SK-N-SH (cell line): ENCODE data around the gene UBD.

Source experiments
- EP300 ChIP-seq, 2 experiments: IDR thresholded peaks; 2 replicates each; pipeline versions ENCODE4 v1.4.0 to v1.6.1; 2012; ENCODE audit warnings: borderline replicate concordance in 1 of 2, low read depth in 1 of 2, low read length in 1 of 2
- JUND ChIP-seq: IDR thresholded peaks from 2 replicates; pipeline ENCODE4 v1.4.0; 2012
- POLR2AphosphoS5 ChIP-seq: IDR thresholded peaks from 2 replicates; pipeline ENCODE4 v1.6.1; 2012; ENCODE audit warnings: low read depth, low read length
- RAD21 ChIP-seq: IDR thresholded peaks from 2 replicates; pipeline ENCODE4 v1.6.1; 2012; ENCODE audit warnings: mild to moderate bottlenecking, low read length
- RXRA ChIP-seq: IDR thresholded peaks from 2 replicates; pipeline ENCODE4 v1.4.0; 2012; ENCODE audit warnings: low read depth, mild to moderate bottlenecking, borderline replicate concordance
- SIN3A ChIP-seq: IDR thresholded peaks from 2 replicates; pipeline ENCODE4 v1.6.1; 2012; ENCODE audit warnings: low read depth, mild to moderate bottlenecking, low read length, moderate library complexity, borderline replicate concordance
- SMC3 ChIP-seq: IDR thresholded peaks from 2 replicates; pipeline ENCODE4 v1.6.1; 2012; ENCODE audit warnings: low read depth, low read length, improper control_type of control experiment
- TCF12 ChIP-seq: IDR thresholded peaks from 2 replicates; pipeline ENCODE4 v1.4.0; 2012
- TF ChIP-seq, protein P1 (sequence below): fragments of 200-600 bp; sonication (generic); IDR thresholded peaks from 2 replicates; pipeline ENCODE4 v1.6.1; 2017; ENCODE audit warnings: antibody characterized with exemption, mild to moderate bottlenecking, moderate library complexity
- TF ChIP-seq, protein P2 (sequence below): IDR thresholded peaks from 2 replicates; pipeline ENCODE4; 2012
- TF ChIP-seq, protein P3 (sequence below): IDR thresholded peaks from 2 replicates; pipeline ENCODE4 v1.6.1; 2012; ENCODE audit warnings: mild to moderate bottlenecking, low read depth, low read length, moderate library complexity

DNA sequence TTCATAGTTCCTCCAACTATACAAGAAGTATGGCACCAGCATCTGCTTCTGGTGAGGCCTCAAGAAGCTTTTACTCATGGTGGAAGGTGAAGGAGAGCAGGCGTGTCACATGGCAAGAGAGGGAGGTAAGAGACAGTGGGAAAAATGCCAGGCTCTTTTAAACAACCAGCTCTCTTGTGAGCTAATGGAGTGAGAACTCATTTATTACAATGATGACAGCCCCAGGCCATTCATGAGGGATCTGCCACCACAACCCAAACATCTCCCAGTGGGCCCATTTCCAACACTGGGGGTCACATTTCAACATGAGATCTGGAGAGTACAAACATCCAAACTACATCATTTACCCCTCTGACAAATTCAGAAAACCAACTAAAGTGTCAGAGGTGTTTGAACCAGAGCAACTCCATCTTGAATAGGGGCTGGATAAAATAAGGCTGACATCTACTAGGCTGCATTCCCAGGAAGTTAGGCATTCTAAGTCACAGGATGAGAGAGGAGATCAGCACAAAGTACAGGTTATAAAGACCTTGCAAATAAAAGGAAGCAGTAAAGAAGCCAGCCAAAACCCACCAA is 2.2 kb upstream of the UBD start:
- TF ChIP-seq, protein P1, sequence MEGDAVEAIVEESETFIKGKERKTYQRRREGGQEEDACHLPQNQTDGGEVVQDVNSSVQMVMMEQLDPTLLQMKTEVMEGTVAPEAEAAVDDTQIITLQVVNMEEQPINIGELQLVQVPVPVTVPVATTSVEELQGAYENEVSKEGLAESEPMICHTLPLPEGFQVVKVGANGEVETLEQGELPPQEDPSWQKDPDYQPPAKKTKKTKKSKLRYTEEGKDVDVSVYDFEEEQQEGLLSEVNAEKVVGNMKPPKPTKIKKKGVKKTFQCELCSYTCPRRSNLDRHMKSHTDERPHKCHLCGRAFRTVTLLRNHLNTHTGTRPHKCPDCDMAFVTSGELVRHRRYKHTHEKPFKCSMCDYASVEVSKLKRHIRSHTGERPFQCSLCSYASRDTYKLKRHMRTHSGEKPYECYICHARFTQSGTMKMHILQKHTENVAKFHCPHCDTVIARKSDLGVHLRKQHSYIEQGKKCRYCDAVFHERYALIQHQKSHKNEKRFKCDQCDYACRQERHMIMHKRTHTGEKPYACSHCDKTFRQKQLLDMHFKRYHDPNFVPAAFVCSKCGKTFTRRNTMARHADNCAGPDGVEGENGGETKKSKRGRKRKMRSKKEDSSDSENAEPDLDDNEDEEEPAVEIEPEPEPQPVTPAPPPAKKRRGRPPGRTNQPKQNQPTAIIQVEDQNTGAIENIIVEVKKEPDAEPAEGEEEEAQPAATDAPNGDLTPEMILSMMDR = no peak
- TF ChIP-seq EP300 (IDR thresholded peaks at IDR 0.05; ENCODE audit: borderline replicate concordance in 1 of 2, low read depth in 1 of 2, low read length in 1 of 2) (no peak), SIN3A (no peak), JUND (no peak), RAD21 (no peak), RXRA (no peak), TCF12 (no peak), POLR2AphosphoS5 (no peak), SMC3 (no peak)
- TF ChIP-seq, protein P2, sequence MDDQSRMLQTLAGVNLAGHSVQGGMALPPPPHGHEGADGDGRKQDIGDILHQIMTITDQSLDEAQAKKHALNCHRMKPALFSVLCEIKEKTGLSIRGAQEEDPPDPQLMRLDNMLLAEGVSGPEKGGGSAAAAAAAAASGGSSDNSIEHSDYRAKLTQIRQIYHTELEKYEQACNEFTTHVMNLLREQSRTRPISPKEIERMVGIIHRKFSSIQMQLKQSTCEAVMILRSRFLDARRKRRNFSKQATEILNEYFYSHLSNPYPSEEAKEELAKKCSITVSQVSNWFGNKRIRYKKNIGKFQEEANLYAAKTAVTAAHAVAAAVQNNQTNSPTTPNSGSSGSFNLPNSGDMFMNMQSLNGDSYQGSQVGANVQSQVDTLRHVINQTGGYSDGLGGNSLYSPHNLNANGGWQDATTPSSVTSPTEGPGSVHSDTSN = no peak
- TF ChIP-seq, protein P3, sequence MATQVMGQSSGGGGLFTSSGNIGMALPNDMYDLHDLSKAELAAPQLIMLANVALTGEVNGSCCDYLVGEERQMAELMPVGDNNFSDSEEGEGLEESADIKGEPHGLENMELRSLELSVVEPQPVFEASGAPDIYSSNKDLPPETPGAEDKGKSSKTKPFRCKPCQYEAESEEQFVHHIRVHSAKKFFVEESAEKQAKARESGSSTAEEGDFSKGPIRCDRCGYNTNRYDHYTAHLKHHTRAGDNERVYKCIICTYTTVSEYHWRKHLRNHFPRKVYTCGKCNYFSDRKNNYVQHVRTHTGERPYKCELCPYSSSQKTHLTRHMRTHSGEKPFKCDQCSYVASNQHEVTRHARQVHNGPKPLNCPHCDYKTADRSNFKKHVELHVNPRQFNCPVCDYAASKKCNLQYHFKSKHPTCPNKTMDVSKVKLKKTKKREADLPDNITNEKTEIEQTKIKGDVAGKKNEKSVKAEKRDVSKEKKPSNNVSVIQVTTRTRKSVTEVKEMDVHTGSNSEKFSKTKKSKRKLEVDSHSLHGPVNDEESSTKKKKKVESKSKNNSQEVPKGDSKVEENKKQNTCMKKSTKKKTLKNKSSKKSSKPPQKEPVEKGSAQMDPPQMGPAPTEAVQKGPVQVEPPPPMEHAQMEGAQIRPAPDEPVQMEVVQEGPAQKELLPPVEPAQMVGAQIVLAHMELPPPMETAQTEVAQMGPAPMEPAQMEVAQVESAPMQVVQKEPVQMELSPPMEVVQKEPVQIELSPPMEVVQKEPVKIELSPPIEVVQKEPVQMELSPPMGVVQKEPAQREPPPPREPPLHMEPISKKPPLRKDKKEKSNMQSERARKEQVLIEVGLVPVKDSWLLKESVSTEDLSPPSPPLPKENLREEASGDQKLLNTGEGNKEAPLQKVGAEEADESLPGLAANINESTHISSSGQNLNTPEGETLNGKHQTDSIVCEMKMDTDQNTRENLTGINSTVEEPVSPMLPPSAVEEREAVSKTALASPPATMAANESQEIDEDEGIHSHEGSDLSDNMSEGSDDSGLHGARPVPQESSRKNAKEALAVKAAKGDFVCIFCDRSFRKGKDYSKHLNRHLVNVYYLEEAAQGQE = no peak
